ENCODE data around the gene ZNF396. TPM values are rescaled to one million over a fixed set of nuclear protein-coding genes. Genes with fewer than 3 reads are reported as not detected.

ZNF396 gene
- total RNA-seq, 4 donors from 2014 or later: 0.98 to 2.5 (median 1.3) TPM

GRCh38 chr18:35326695-35327387, 50.3 kb downstream of the ZNF396 start:
- H3K36me3 ChIP-seq: peaks cover 3% of the 10 kb centered on the region
- no peak for TF ChIP-seq POLR2A (IDR thresholded peaks at IDR 0.05)
- TF ChIP-seq POLR2AphosphoS5 (IDR thresholded peaks at IDR 0.05): no peak
- TF ChIP-seq EP300 (IDR thresholded peaks at IDR 0.05): no peak
- TF ChIP-seq CTCF (IDR thresholded peaks at IDR 0.05): no peak
- no peak overlapping the region for H3K4me3 ChIP-seq
- no peak for DNase-seq (ENCODE audit: low spot score in 2 of 2)
- no peaks in the 10 kb centered on the region for H3K9me3 ChIP-seq
- 74% methylated on average over 3 of the region's 3 CpGs for WGBS
- H3K4me1 ChIP-seq: no peaks in the 10 kb centered on the region
- H3K27me3 ChIP-seq: no peaks in the 10 kb centered on the region
- H3K27ac ChIP-seq: no peak overlapping the region

- H3K27me3 ChIP-seq: no peaks in the 10 kb centered on the region
- no peak overlapping the region for H3K4me3 ChIP-seq
- H3K27ac ChIP-seq: no peak overlapping the region
- TF ChIP-seq POLR2A (IDR thresholded peaks at IDR 0.05) (no peak), POLR2AphosphoS5 (IDR thresholded peaks at IDR 0.05) (no peak), CTCF (IDR thresholded peaks at IDR 0.05) (no peak), EP300 (IDR thresholded peaks at IDR 0.05) (no peak)
- no peaks in the 10 kb centered on the region for H3K36me3 ChIP-seq
- H3K9me3 ChIP-seq: no peaks in the 10 kb centered on the region
- WGBS: 85% methylated on average over 2 of the region's 2 CpGs
- no peak for DNase-seq (ENCODE audit: low spot score in 2 of 2)
- H3K4me1 ChIP-seq: no peaks in the 10 kb centered on the region
Observed at GRCh38 chr18:35324926-35325655, 52.0 kb downstream of the ZNF396 start.

GRCh38 chr18:35322486-35323458, 54.4 kb downstream of the ZNF396 start:
- H3K36me3 ChIP-seq: no peaks in the 10 kb centered on the region
- 71% methylated on average over 3 of the region's 3 CpGs for WGBS
- no peaks in the 10 kb centered on the region for H3K27me3 ChIP-seq
- DNase-seq (ENCODE audit: low spot score in 2 of 2): no peak
- no peak for TF ChIP-seq POLR2AphosphoS5 (IDR thresholded peaks at IDR 0.05)
- TF ChIP-seq POLR2A (IDR thresholded peaks at IDR 0.05): no peak
- no peak for TF ChIP-seq CTCF (IDR thresholded peaks at IDR 0.05)
- no peak for TF ChIP-seq EP300 (IDR thresholded peaks at IDR 0.05)
- no peak overlapping the region for H3K4me3 ChIP-seq
- no peaks in the 10 kb centered on the region for H3K4me1 ChIP-seq
- no peaks in the 10 kb centered on the region for H3K9me3 ChIP-seq
- H3K27ac ChIP-seq: no peak overlapping the region

Other genes starting within 250 kb of the ZNF396 start
- 10 to 100 TPM; 13.2 to 41.0 (median 17.3) TPM for gene ZNF397, start 136.3 kb downstream of the ZNF396 start, total RNA-seq
- 10 to 100 TPM in 2 of 4 donors, 1 to 10 TPM in 2; 9.6 to 25.2 (median 10.7) TPM for gene ZSCAN30, start 87.1 kb downstream of the ZNF396 start, total RNA-seq
- 10 to 100 TPM; 28.9 to 46.4 (median 37.4) TPM for gene ZNF24, start 32.9 kb downstream of the ZNF396 start, total RNA-seq
- 10 to 100 TPM; 12.6 to 35.2 (median 18.2) TPM for gene INO80C, start 120.6 kb upstream of the ZNF396 start, total RNA-seq
- 10 to 100 TPM; 46.2 to 96.5 (median 62.6) TPM for gene GALNT1, start 204.4 kb upstream of the ZNF396 start, total RNA-seq

All from suprapubic skin (tissue), 4 donors.